Progenitor cell of endocrine pancreas (in vitro differentiated cells): ENCODE measurements around the gene CCDC107. TPM values are rescaled to one million over a fixed set of nuclear protein-coding genes. Genes with fewer than 3 reads are reported as not detected.

Experiments
- DNase-seq: peaks from one replicate; pipeline ENCODE4 v3.0.0; 2021; ENCODE audit warnings: low spot score; ENCODE audit not compliant: unreplicated experiment
- H3K27ac Mint-ChIP-seq: 2 replicates; pipeline ENCODE4 v1.8.0; 2021; ENCODE audit warnings: mild to moderate bottlenecking, moderate library complexity, mixed read lengths
- H3K27me3 Mint-ChIP-seq: 2 replicates; pipeline ENCODE4 v1.8.0; 2021; ENCODE audit warnings: mixed read lengths
- H3K36me3 Mint-ChIP-seq: 2 replicates; pipeline ENCODE4 v1.8.0; 2022; ENCODE audit warnings: mixed read lengths; ENCODE audit not compliant: insufficient read depth
- H3K4me1 Mint-ChIP-seq: 2 replicates; pipeline ENCODE4 v1.8.0; 2021; ENCODE audit warnings: low read depth, mixed read lengths
- H3K4me3 Mint-ChIP-seq: 2 replicates; pipeline ENCODE4 v1.8.0; 2021; ENCODE audit warnings: low read depth, mild to moderate bottlenecking, moderate library complexity, mixed read lengths
- H3K9me3 Mint-ChIP-seq: 2 replicates; pipeline ENCODE4 v1.8.0; 2021; ENCODE audit warnings: low read depth, mixed read lengths
- CTCF ChIP-seq: fragments of 200-600 bp; sonication (generic); IDR thresholded peaks from one replicate; pipeline ENCODE4 v1.5.0; 2021; ENCODE audit warnings: antibody characterized with exemption, mild to moderate bottlenecking; ENCODE audit not compliant: unreplicated experiment
- total RNA-seq: library from RNA; stranded (reverse); gene quantifications from 2 replicates; pipeline ENCODE4 v1.2.1, GENCODE V29; 2021

The CCDC107 gene
- total RNA-seq, 1 donor from 2014 or later = 18.8 TPM

- Mint-ChIP-seq H3K4me1 (peaks cover 5% of the 10 kb centered on the region), H3K9me3 (no peaks in the 10 kb centered on the region), H3K27ac (no peak overlapping the region), H3K36me3 (peaks cover 2% of the 10 kb centered on the region), H3K27me3 (peaks cover 7% of the 10 kb centered on the region), H3K4me3 (no peak overlapping the region)
- no peak for TF ChIP-seq CTCF
- DNase-seq = no peak
These were observed 27.4 kb downstream of the CCDC107 start for GRCh38 chr9:35685506-35685905.

- no peak overlapping the region for H3K27ac Mint-ChIP-seq
- no peak overlapping the region for H3K4me3 Mint-ChIP-seq
These were observed 28.4 kb downstream of the CCDC107 start for GRCh38 chr9:35686222-35687203.

GRCh38 chr9:35687306-35687705 is 29.2 kb downstream of the CCDC107 start:
- Mint-ChIP-seq H3K4me1 (peaks cover 5% of the 10 kb centered on the region), H3K36me3 (peaks cover 2% of the 10 kb centered on the region), H3K27ac (no peak overlapping the region), H3K27me3 (peaks cover 13% of the 10 kb centered on the region), H3K4me3 (peak overlapping the region; percentile 30), H3K9me3 (no peaks in the 10 kb centered on the region)
- no peak for DNase-seq
- TF ChIP-seq CTCF = no peak

More at GRCh38 chr9:35686222-35687203, 28.4 kb downstream of the CCDC107 start:
- Mint-ChIP-seq H3K9me3 (no peaks in the 10 kb centered on the region), H3K36me3 (peaks cover 2% of the 10 kb centered on the region), H3K27me3 (peaks cover 10% of the 10 kb centered on the region), H3K4me1 (peaks cover 5% of the 10 kb centered on the region)
- no peak for TF ChIP-seq CTCF
- no peak for DNase-seq

GRCh38 chr9:35687972-35688557 is 30.0 kb downstream of the CCDC107 start:
- Mint-ChIP-seq H3K9me3 (no peaks in the 10 kb centered on the region), H3K27me3 (peaks cover 13% of the 10 kb centered on the region), H3K4me3 (no peak overlapping the region), H3K27ac (no peak overlapping the region), H3K36me3 (peaks cover 2% of the 10 kb centered on the region), H3K4me1 (peaks cover 5% of the 10 kb centered on the region)
- TF ChIP-seq CTCF = no peak
- no peak for DNase-seq

GRCh38 chr9:35688558-35689541 is 30.8 kb downstream of the CCDC107 start:
- H3K4me1 Mint-ChIP-seq = peaks cover 5% of the 10 kb centered on the region
- H3K27me3 Mint-ChIP-seq = peaks cover 13% of the 10 kb centered on the region
- TF ChIP-seq CTCF = no peak
- peaks cover 2% of the 10 kb centered on the region for H3K36me3 Mint-ChIP-seq
- no peaks in the 10 kb centered on the region for H3K9me3 Mint-ChIP-seq
- peak overlapping the region; percentile 71 for H3K4me3 Mint-ChIP-seq
- DNase-seq = no peak
- peak overlapping the region; percentile 37 for H3K27ac Mint-ChIP-seq
